ENCODE measurements around the gene AUTS2. TPM values are rescaled to one million over a fixed set of nuclear protein-coding genes. Genes with fewer than 3 reads are reported as not detected.

The AUTS2 gene
- polyA plus RNA-seq, 1 donor from 2014 or later, result 97.3 TPM

DNA sequence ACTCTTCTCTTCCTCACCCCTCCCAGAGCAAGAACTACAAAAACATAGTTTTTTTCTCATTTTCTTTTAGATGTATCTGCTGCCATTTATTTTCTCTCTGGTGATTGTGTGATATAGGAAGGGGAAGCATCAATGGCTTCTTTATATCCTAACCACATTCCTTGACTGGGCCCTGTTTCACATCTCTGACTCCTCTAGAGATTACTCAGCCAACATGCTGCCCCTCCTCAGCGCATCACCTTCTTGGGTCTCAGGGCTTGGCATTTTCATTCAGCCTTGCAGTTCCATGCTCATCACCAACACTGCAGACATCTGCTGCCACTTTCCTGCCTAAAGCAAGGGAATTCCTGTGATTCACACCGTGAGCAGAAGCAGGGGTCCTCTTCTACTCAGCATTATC lies 705.5 kb downstream of the AUTS2 start:
- Histone ChIP-seq H3K9me3 (ENCODE audit: low read length) (no peaks in the 10 kb centered on the region), H3K36me3 (ENCODE audit: insufficient read depth, low read length) (no peaks in the 10 kb centered on the region), H3K27me3 (ENCODE audit: insufficient read depth, low read depth, low read length) (no peaks in the 10 kb centered on the region), H3K27ac (ENCODE audit: low read length) (no peak overlapping the region), H3F3A (ENCODE audit: insufficient read depth, low read length, poor library complexity, severe bottlenecking) (no peaks in the 10 kb centered on the region), H4K20me1 (ENCODE audit: insufficient read depth) (no peaks in the 10 kb centered on the region), H3K9me2 (ENCODE audit: insufficient read depth, low read length) (no peaks in the 10 kb centered on the region), H3K4me2 (ENCODE audit: low read length) (no peak overlapping the region), H3K9ac (ENCODE audit: low read length) (no peak overlapping the region), H2AFZ (ENCODE audit: low read depth, low read length) (no peak overlapping the region), H3K4me3 (ENCODE audit: low read length) (no peak overlapping the region), H3K79me2 (replicated peaks; ENCODE audit: insufficient read depth, low read length) (no peaks in the 10 kb centered on the region)
- TF ChIP-seq, protein P1, sequence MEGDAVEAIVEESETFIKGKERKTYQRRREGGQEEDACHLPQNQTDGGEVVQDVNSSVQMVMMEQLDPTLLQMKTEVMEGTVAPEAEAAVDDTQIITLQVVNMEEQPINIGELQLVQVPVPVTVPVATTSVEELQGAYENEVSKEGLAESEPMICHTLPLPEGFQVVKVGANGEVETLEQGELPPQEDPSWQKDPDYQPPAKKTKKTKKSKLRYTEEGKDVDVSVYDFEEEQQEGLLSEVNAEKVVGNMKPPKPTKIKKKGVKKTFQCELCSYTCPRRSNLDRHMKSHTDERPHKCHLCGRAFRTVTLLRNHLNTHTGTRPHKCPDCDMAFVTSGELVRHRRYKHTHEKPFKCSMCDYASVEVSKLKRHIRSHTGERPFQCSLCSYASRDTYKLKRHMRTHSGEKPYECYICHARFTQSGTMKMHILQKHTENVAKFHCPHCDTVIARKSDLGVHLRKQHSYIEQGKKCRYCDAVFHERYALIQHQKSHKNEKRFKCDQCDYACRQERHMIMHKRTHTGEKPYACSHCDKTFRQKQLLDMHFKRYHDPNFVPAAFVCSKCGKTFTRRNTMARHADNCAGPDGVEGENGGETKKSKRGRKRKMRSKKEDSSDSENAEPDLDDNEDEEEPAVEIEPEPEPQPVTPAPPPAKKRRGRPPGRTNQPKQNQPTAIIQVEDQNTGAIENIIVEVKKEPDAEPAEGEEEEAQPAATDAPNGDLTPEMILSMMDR (IDR thresholded peaks at IDR 0.05; ENCODE audit: poor library complexity, severe bottlenecking), result no peak

DNA sequence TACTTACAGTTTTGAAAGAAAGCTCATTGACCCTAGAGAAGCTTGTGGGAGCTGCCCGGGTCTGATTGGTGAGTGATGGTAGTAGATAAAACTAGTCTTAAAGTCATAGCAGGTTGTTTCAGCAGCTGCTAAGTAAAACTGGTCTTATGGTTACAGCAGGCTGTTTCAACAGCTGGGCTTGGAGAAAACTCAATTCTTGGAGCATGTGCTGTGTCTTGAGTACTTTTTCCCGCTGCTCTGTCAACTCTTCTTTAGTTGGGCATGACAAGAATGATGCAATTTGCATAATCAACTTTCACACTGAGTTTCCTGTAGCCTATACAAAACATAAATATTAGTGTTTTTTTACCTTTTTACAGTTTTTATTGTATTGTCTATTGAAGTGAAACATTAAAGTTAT lies 707.9 kb downstream of the AUTS2 start:
- no peaks in the 10 kb centered on the region for H3K79me2 ChIP-seq (replicated peaks; ENCODE audit: insufficient read depth, low read length)
- TF ChIP-seq, protein P1 (IDR thresholded peaks at IDR 0.05; ENCODE audit: poor library complexity, severe bottlenecking), result no peak
- TF ChIP-seq, protein P2, sequence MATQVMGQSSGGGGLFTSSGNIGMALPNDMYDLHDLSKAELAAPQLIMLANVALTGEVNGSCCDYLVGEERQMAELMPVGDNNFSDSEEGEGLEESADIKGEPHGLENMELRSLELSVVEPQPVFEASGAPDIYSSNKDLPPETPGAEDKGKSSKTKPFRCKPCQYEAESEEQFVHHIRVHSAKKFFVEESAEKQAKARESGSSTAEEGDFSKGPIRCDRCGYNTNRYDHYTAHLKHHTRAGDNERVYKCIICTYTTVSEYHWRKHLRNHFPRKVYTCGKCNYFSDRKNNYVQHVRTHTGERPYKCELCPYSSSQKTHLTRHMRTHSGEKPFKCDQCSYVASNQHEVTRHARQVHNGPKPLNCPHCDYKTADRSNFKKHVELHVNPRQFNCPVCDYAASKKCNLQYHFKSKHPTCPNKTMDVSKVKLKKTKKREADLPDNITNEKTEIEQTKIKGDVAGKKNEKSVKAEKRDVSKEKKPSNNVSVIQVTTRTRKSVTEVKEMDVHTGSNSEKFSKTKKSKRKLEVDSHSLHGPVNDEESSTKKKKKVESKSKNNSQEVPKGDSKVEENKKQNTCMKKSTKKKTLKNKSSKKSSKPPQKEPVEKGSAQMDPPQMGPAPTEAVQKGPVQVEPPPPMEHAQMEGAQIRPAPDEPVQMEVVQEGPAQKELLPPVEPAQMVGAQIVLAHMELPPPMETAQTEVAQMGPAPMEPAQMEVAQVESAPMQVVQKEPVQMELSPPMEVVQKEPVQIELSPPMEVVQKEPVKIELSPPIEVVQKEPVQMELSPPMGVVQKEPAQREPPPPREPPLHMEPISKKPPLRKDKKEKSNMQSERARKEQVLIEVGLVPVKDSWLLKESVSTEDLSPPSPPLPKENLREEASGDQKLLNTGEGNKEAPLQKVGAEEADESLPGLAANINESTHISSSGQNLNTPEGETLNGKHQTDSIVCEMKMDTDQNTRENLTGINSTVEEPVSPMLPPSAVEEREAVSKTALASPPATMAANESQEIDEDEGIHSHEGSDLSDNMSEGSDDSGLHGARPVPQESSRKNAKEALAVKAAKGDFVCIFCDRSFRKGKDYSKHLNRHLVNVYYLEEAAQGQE (IDR thresholded peaks at IDR 0.05; ENCODE audit: borderline replicate concordance), result no peak
- TF ChIP-seq EZH2 (IDR thresholded peaks at IDR 0.05; ENCODE audit: borderline replicate concordance, insufficient read depth, low read length, poor library complexity, severe bottlenecking) (no peak), SMC3 (conservative IDR thresholded peaks at IDR 0.05; ENCODE audit: poor library complexity) (no peak), TAF1 (IDR thresholded peaks at IDR 0.05; ENCODE audit: low read depth) (no peak), EP300 (conservative IDR thresholded peaks at IDR 0.05; ENCODE audit: poor library complexity, severe bottlenecking) (no peak), POLR2AphosphoS5 (IDR thresholded peaks at IDR 0.05) (no peak), RAD21 (conservative IDR thresholded peaks at IDR 0.05) (no peak), MXI1 (conservative IDR thresholded peaks at IDR 0.05; ENCODE audit: poor library complexity, severe bottlenecking) (no peak)
- no peak overlapping the region for H3K4me3 ChIP-seq (ENCODE audit: low read length)
- no peaks in the 10 kb centered on the region for H3F3A ChIP-seq (ENCODE audit: insufficient read depth, low read length, poor library complexity, severe bottlenecking)
- no peak overlapping the region for H2AFZ ChIP-seq (ENCODE audit: low read depth, low read length)
- no peaks in the 10 kb centered on the region for H3K27me3 ChIP-seq (ENCODE audit: insufficient read depth, low read depth, low read length)
- no peak overlapping the region for H3K27ac ChIP-seq (ENCODE audit: low read length)
- H4K20me1 ChIP-seq (ENCODE audit: insufficient read depth), result no peaks in the 10 kb centered on the region
- no peak overlapping the region for H3K9ac ChIP-seq (ENCODE audit: low read length)
- H3K36me3 ChIP-seq (ENCODE audit: insufficient read depth, low read length), result no peaks in the 10 kb centered on the region
- no peaks in the 10 kb centered on the region for H3K9me3 ChIP-seq (ENCODE audit: low read length)
- H3K4me2 ChIP-seq (ENCODE audit: low read length), result no peak overlapping the region
- no peaks in the 10 kb centered on the region for H3K9me2 ChIP-seq (ENCODE audit: insufficient read depth, low read length)
